ENCODE results near the gene EIF2S1. TPM values are rescaled to one million over a fixed set of nuclear protein-coding genes. Genes with fewer than 3 reads are reported as not detected.

Gene EIF2S1
- total and polyA plus RNA-seq, 2 experiments from 2014 or later: 121 to 170 TPM

DNA sequence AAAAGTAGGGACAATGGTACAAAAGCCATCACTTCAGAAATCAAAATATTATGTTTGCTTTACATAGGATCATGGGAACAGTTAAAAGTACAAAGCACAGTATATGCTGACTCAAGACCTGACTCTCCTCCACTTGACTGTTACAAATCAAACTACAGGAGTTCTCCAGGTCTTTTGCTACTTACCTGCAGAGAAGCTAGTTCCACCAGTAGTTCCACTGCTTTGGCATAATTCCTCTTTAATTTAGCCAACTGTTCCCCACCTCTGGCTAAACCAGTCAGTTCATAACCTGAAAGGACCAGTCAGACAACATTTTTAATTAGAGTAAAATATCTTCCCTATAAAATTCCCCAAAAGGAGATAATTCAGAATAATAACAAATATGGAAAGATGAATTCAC, 14.5 kb upstream of the EIF2S1 start:
- peaks cover 61% of the 10 kb centered on the region for H3K36me3 Mint-ChIP-seq (ENCODE audit: low read depth)
- no peaks in the 10 kb centered on the region for H3K9me2 ChIP-seq (ENCODE audit: insufficient read depth)
- ATAC-seq (no peak), DNase-seq (ENCODE audit: low spot score) (no peak)
- no peak overlapping the region for H3K4me2 ChIP-seq
- H2AFZ ChIP-seq: no peak overlapping the region
- H3K4me3 Mint-ChIP-seq: no peak overlapping the region
- H3K36me3 ChIP-seq (ENCODE audit: insufficient read depth): peaks cover 24% of the 10 kb centered on the region; the same call in 1 of the 2 replicates
- no peak overlapping the region for H3K27ac ChIP-seq (ENCODE audit: low read depth)
- H3K4me1 ChIP-seq (ENCODE audit: insufficient read depth): no peaks in the 10 kb centered on the region
- H3K27ac Mint-ChIP-seq: no peak overlapping the region
- H3K4me3 ChIP-seq: no peak overlapping the region
- no peaks in the 10 kb centered on the region for H4K20me1 ChIP-seq (replicated peaks; ENCODE audit: insufficient read depth)
- H3K79me2 ChIP-seq (replicated peaks; ENCODE audit: insufficient read depth): no peaks in the 10 kb centered on the region
- H3K27me3 Mint-ChIP-seq (ENCODE audit: insufficient read depth, low read depth, poor library complexity): no peaks in the 10 kb centered on the region
- no peaks in the 10 kb centered on the region for H3K4me1 Mint-ChIP-seq
- no peaks in the 10 kb centered on the region for H3K27me3 ChIP-seq (ENCODE audit: insufficient read depth)
- TF ChIP-seq EZH2 (IDR thresholded peaks at IDR 0.05; ENCODE audit: low read depth, unreplicated experiment) (no peak), EZH2phosphoT487 (IDR thresholded peaks at IDR 0.05; ENCODE audit: unreplicated experiment) (no peak), STAT1 (IDR thresholded peaks at IDR 0.05; ENCODE audit: unreplicated experiment) (no peak), ZNF331 (CRISPR knock-in tag; IDR thresholded peaks at IDR 0.05; ENCODE audit: low read depth) (no peak), NANOG (IDR thresholded peaks at IDR 0.05; ENCODE audit: borderline replicate concordance) (no peak), CREB1 (CRISPR knock-in tag; IDR thresholded peaks at IDR 0.05; ENCODE audit: low read depth) (no peak), JUNB (IDR thresholded peaks at IDR 0.05; ENCODE audit: unreplicated experiment) (no peak), ZNF114 (CRISPR knock-in tag; IDR thresholded peaks at IDR 0.05) (no peak), POLR2AphosphoS5 (IDR thresholded peaks at IDR 0.05; ENCODE audit: low read depth) (no peak)
- TF ChIP-seq, protein P1, sequence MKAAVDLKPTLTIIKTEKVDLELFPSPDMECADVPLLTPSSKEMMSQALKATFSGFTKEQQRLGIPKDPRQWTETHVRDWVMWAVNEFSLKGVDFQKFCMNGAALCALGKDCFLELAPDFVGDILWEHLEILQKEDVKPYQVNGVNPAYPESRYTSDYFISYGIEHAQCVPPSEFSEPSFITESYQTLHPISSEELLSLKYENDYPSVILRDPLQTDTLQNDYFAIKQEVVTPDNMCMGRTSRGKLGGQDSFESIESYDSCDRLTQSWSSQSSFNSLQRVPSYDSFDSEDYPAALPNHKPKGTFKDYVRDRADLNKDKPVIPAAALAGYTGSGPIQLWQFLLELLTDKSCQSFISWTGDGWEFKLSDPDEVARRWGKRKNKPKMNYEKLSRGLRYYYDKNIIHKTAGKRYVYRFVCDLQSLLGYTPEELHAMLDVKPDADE (IDR thresholded peaks at IDR 0.05): no peak
- TF ChIP-seq, protein P2, sequence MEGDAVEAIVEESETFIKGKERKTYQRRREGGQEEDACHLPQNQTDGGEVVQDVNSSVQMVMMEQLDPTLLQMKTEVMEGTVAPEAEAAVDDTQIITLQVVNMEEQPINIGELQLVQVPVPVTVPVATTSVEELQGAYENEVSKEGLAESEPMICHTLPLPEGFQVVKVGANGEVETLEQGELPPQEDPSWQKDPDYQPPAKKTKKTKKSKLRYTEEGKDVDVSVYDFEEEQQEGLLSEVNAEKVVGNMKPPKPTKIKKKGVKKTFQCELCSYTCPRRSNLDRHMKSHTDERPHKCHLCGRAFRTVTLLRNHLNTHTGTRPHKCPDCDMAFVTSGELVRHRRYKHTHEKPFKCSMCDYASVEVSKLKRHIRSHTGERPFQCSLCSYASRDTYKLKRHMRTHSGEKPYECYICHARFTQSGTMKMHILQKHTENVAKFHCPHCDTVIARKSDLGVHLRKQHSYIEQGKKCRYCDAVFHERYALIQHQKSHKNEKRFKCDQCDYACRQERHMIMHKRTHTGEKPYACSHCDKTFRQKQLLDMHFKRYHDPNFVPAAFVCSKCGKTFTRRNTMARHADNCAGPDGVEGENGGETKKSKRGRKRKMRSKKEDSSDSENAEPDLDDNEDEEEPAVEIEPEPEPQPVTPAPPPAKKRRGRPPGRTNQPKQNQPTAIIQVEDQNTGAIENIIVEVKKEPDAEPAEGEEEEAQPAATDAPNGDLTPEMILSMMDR (conservative IDR thresholded peaks at IDR 0.05; ENCODE audit: low read depth in 2 of 2): no peak
- TF ChIP-seq, protein P3, sequence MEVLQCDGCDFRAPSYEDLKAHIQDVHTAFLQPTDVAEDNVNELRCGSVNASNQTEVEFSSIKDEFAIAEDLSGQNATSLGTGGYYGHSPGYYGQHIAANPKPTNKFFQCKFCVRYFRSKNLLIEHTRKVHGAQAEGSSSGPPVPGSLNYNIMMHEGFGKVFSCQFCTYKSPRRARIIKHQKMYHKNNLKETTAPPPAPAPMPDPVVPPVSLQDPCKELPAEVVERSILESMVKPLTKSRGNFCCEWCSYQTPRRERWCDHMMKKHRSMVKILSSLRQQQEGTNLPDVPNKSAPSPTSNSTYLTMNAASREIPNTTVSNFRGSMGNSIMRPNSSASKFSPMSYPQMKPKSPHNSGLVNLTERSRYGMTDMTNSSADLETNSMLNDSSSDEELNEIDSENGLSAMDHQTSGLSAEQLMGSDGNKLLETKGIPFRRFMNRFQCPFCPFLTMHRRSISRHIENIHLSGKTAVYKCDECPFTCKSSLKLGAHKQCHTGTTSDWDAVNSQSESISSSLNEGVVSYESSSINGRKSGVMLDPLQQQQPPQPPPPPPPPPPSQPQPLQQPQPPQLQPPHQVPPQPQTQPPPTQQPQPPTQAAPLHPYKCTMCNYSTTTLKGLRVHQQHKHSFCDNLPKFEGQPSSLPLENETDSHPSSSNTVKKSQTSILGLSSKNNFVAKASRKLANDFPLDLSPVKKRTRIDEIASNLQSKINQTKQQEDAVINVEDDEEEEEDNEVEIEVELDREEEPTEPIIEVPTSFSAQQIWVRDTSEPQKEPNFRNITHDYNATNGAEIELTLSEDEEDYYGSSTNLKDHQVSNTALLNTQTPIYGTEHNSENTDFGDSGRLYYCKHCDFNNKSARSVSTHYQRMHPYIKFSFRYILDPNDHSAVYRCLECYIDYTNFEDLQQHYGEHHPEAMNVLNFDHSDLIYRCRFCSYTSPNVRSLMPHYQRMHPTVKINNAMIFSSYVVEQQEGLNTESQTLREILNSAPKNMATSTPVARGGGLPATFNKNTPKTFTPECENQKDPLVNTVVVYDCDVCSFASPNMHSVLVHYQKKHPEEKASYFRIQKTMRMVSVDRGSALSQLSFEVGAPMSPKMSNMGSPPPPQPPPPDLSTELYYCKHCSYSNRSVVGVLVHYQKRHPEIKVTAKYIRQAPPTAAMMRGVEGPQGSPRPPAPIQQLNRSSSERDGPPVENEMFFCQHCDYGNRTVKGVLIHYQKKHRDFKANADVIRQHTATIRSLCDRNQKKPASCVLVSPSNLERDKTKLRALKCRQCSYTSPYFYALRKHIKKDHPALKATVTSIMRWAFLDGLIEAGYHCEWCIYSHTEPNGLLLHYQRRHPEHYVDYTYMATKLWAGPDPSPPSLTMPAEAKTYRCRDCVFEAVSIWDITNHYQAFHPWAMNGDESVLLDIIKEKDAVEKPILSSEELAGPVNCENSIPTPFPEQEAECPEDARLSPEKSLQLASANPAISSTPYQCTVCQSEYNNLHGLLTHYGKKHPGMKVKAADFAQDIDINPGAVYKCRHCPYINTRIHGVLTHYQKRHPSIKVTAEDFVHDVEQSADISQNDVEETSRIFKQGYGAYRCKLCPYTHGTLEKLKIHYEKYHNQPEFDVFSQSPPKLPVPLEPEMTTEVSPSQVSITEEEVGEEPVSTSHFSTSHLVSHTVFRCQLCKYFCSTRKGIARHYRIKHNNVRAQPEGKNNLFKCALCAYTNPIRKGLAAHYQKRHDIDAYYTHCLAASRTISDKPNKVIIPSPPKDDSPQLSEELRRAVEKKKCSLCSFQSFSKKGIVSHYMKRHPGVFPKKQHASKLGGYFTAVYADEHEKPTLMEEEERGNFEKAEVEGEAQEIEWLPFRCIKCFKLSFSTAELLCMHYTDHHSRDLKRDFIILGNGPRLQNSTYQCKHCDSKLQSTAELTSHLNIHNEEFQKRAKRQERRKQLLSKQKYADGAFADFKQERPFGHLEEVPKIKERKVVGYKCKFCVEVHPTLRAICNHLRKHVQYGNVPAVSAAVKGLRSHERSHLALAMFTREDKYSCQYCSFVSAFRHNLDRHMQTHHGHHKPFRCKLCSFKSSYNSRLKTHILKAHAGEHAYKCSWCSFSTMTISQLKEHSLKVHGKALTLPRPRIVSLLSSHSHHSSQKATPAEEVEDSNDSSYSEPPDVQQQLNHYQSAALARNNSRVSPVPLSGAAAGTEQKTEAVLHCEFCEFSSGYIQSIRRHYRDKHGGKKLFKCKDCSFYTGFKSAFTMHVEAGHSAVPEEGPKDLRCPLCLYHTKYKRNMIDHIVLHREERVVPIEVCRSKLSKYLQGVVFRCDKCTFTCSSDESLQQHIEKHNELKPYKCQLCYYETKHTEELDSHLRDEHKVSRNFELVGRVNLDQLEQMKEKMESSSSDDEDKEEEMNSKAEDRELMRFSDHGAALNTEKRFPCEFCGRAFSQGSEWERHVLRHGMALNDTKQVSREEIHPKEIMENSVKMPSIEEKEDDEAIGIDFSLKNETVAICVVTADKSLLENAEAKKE (CRISPR knock-in tag; IDR thresholded peaks at IDR 0.05): no peak
- TF ChIP-seq, protein P4, sequence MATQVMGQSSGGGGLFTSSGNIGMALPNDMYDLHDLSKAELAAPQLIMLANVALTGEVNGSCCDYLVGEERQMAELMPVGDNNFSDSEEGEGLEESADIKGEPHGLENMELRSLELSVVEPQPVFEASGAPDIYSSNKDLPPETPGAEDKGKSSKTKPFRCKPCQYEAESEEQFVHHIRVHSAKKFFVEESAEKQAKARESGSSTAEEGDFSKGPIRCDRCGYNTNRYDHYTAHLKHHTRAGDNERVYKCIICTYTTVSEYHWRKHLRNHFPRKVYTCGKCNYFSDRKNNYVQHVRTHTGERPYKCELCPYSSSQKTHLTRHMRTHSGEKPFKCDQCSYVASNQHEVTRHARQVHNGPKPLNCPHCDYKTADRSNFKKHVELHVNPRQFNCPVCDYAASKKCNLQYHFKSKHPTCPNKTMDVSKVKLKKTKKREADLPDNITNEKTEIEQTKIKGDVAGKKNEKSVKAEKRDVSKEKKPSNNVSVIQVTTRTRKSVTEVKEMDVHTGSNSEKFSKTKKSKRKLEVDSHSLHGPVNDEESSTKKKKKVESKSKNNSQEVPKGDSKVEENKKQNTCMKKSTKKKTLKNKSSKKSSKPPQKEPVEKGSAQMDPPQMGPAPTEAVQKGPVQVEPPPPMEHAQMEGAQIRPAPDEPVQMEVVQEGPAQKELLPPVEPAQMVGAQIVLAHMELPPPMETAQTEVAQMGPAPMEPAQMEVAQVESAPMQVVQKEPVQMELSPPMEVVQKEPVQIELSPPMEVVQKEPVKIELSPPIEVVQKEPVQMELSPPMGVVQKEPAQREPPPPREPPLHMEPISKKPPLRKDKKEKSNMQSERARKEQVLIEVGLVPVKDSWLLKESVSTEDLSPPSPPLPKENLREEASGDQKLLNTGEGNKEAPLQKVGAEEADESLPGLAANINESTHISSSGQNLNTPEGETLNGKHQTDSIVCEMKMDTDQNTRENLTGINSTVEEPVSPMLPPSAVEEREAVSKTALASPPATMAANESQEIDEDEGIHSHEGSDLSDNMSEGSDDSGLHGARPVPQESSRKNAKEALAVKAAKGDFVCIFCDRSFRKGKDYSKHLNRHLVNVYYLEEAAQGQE (IDR thresholded peaks at IDR 0.05; ENCODE audit: unreplicated experiment): no peak
- no peaks in the 10 kb centered on the region for H3F3A ChIP-seq (replicated peaks; ENCODE audit: low read depth)
- H3K9me3 Mint-ChIP-seq: no peaks in the 10 kb centered on the region; the same call in 2 of the 3 replicates

All from GM23338 (cell line).